NAMALWA (cell line): ENCODE data around the gene PTPRJ.

Experiments used
- DNase-seq: peaks from one replicate; pipeline ENCODE4 v3.0.0-alpha.2; 2015; ENCODE audit warnings: low spot score

PTPRJ gene

GRCh38 chr11:48066881-48067800 lies 86.8 kb downstream of the PTPRJ start:
- DNase-seq, result no peak

GRCh38 chr11:48073031-48073861 lies 92.9 kb downstream of the PTPRJ start:
- no peak for DNase-seq

- DNase-seq, result no peak
These were observed 94.2 kb downstream of the PTPRJ start for GRCh38 chr11:48074425-48075181.

- DNase-seq, result no peak
These were observed 95.3 kb downstream of the PTPRJ start for GRCh38 chr11:48075637-48076036.

GRCh38 chr11:48077251-48077650 lies 96.9 kb downstream of the PTPRJ start:
- DNase-seq, result no peak

- no peak for DNase-seq
These were observed 98.3 kb downstream of the PTPRJ start for GRCh38 chr11:48078689-48079088.

- no peak for DNase-seq
These were observed 99.2 kb downstream of the PTPRJ start for GRCh38 chr11:48079596-48079995.

GRCh38 chr11:48080301-48080861 lies 100.0 kb downstream of the PTPRJ start:
- DNase-seq, result no peak

- DNase-seq, result no peak
These were observed 101.0 kb downstream of the PTPRJ start for GRCh38 chr11:48081151-48082010.

GRCh38 chr11:48082771-48083170 lies 102.4 kb downstream of the PTPRJ start:
- DNase-seq, result no peak

GRCh38 chr11:48083421-48083820 lies 103.1 kb downstream of the PTPRJ start:
- no peak for DNase-seq

- DNase-seq, result no peak
These were observed 105.3 kb downstream of the PTPRJ start for GRCh38 chr11:48085688-48086087.

GRCh38 chr11:48087422-48087821 lies 107.1 kb downstream of the PTPRJ start:
- DNase-seq, result no peak

GRCh38 chr11:48087974-48088681 lies 107.8 kb downstream of the PTPRJ start:
- no peak for DNase-seq

- DNase-seq, result no peak
These were observed 108.3 kb downstream of the PTPRJ start for GRCh38 chr11:48088682-48089050.

- no peak for DNase-seq
These were observed 109.8 kb downstream of the PTPRJ start for GRCh38 chr11:48090174-48090573.

- DNase-seq, result no peak
These were observed 111.2 kb downstream of the PTPRJ start for GRCh38 chr11:48091426-48092102.

GRCh38 chr11:48093323-48093722 lies 113.0 kb downstream of the PTPRJ start:
- DNase-seq, result no peak

GRCh38 chr11:48093795-48094642 lies 113.7 kb downstream of the PTPRJ start:
- DNase-seq, result no peak
